ENCODE measurements around the gene ZNF44.
"Not testable (repeated sequence)": the region's sequence is repeated elsewhere in the genome, so short reads cannot be mapped to it uniquely, and the experiment has no call there.

ZNF44 gene

DNA sequence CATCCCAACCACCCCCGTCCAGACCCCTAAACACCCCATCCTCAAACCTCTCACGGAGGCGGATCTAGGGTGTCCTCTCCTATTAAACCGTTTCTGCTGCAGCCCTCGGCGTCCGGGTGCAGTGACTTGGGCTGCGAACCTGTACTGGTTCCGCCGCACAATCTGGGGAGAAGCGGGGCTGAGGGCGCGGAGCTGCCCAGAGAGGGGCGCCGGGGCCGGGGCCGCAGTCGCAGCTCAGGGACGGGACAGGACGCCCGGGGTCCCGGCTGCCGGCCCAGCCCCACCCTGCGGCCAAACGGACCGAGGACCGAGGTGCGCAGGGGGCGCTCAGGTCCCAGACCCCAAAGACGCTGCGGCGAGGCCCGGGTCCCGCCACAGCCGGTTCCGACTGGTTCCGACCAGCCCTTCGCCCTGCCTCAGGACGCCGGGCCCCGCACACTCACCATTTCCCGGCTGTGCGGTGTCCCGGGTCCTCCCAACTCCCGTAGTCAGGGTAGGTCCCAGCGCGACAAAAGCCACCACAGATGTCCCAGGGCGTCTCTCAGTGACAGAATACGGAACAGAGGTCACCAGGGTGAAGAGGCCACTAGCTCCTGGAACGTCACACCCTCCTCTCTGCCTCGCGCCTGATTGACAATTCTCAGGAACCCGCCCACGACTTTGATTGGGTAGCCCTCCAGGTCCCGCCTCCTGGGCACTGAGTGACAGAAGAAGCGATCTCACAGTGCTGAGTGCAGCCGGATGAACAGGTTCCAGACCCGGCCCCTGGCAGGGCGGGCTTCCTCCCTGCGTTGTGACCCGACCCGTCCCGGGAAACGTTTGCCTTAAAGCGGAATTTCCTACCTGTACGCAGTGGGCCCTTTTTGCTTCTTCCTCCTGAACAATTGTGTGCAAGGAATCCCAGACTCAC, at the start of gene ZNF44:
Gene ZNF44 (minus strand): TSS at position 635 of the 910 bp plus-strand sequence. CDS start 189 bp downstream, at position 446.
- ATAC-seq: peak; percentile 99

GRCh38 chr19:12333162-12334159, 38.8 kb upstream of the ZNF44 start, which contains the start of gene ZNF563:
Gene ZNF563 (minus strand): TSS chr19:12333633. CDS start chr19:12333482, 151 bp downstream.
- peak; percentile 96 to 97 for ATAC-seq

GRCh38 chr19:12331211-12331941, 36.7 kb upstream of the ZNF44 start:
- ATAC-seq: peak; percentile 73

DNA sequence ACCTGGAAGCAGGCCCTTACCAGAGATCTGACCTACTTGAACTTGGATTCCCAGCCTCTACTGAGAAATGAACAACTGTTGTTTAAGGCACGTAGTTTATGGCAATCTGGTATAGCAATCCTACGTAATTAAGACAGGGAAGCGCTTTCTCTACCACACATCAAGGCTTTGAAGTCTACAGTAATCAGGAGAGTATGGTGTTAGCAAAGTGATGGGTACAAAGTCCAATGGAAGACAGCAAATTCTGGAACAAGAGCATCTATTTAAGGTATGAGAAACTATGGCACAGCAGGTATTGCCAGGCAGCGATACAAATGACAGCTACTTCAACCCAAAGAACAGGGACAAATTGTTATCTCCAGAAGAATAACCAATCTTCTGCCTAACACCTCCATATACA, 35.7 kb upstream of the ZNF44 start:
- ATAC-seq: no peak

DNA sequence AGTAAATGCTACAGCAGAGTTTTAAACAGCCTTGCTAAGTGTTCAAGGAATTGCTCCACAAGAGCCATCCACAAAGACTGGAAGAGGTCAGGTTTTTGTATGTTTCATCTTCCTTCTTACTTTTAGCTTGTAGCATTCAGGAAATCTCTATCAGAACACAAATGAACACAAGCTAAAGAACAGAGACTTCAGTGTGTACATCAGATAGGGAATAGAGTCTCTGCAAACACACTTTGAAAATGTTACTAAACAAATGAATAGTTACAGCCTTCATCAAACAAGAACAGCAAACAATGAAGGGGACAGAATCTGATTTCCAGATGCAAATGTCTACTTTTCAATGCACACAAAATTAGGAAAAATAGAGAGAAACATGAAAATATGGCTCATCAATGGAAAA, 31.0 kb upstream of the ZNF44 start:
- no peak for ATAC-seq

GRCh38 chr19:12318782-12319413, 24.2 kb upstream of the ZNF44 start:
- ATAC-seq: no peak

DNA sequence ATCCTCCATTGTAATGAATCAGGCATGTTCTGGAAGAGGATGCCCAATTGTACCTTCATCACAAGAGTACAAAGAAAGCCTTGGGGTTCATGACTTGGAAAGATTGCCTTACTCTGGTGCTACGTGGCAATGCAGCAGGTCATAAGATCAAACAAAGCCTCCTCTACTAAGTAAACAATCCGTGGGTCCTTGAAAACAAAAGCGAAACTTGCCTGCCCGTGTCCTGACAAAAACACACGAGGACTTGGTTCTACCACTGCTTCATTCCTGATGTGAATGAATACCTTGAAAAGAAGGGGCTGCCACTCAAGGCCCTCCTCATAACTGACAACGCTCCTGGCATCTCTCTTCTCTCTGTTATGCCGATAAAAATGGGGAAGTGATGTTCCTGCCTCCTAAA, 19.9 kb upstream of the ZNF44 start:
- ATAC-seq: no peak

DNA sequence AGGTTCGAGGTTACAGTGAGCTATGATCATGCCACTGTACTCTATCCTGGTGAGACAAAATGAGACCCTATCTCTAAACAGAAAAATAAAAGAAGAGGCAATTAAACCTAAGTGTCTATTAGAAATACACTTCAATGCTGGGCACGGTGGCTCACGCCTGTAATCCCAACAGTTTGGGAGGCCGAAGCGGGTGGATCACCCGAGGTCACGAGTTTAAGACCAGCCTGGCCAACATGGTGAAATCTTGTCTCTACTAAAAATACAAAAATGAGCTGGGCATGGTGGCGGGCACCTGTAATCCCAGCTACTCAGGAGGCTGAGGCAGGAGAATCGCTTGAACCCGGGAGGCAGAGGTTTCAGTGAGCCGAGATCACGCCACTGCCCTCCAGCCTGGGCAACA, 14.2 kb upstream of the ZNF44 start:
- not testable (repeated sequence) for ATAC-seq

GRCh38 chr19:12295191-12295590, 508 bp upstream of the ZNF44 start:
- ATAC-seq: peak in 1 of 2 donors; percentile 1

DNA sequence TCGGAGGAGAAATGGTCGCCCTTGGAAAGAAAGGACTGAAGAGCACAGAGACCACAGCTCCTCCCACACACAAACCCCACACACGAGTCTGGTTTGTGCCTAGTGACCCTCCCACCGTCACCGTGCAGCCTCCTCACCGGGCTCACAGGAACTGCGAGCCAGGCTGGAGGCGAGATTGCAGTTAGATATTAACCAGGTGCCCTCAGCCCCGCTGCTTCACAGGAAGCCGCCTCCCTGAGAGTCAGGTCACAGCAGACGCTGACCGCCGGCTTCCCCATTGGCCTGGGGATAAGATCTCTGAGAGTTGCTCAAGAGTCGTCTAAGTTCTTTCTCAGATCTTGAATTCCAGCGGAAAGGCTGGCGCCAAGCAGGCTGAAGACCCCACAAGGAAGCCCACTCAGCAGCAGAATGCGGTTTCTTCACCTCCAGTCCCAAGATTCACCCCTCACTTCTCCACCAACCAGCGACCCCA, 870 bp downstream of the ZNF44 start:
- no peak for ATAC-seq

DNA sequence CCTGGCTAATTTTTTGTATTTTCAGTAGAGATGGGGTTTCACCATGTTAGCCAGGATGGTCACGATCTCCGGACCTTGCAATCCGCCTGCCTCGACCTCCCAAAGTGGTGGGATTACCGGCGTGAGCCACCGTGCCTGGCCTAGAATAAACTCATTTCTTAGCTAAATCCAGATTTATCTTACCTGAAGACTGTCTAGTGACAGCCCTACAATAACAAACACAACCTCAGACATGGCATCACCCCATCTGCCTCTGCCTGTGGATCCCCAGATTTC, 5.0 kb downstream of the ZNF44 start:
- no peak for ATAC-seq

DNA sequence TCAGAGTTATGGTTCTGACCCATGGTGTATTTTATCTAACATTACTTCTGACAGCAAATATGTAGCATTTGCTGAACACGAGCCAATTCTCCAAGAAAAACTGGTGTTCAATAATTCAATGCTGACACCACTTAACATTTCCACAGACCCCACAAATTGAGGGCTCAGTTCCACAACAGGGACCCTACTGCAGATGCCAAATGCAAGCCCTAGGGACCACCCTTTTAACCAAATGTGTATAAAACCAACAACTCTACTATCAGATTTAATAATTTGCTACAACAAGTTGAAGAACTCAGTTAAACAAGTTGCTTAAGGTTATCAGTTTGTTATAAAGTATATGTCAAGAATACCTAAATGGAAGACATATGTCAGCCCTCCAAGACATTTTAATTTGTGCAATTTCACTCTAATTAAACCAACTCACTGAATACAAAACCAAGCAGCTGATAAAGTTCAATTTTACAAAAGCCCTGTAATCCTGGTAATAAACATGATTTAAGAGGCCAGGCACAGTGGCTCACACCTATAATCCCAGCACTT, 6.7 kb downstream of the ZNF44 start:
- no peak for ATAC-seq

DNA sequence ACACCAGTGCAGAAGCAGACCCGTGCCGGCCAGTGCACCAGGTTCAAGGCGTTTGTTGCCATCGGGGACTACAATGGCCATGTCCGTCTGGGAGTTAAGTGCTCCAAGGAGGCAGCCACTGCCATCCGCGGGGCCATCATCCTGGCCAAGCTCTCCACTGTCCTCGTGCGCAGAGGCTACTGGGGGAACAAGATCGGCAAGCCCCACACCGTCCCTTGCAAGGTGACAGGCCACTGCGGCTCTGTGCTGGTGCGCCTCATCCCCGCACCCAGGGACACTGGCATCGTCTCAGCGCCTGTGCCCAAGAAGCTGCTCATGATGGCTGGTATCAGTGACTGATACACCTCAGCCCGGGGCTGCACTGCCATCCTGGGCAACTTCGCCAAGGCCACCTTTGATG, 10.1 kb downstream of the ZNF44 start:
- no peak for ATAC-seq

DNA sequence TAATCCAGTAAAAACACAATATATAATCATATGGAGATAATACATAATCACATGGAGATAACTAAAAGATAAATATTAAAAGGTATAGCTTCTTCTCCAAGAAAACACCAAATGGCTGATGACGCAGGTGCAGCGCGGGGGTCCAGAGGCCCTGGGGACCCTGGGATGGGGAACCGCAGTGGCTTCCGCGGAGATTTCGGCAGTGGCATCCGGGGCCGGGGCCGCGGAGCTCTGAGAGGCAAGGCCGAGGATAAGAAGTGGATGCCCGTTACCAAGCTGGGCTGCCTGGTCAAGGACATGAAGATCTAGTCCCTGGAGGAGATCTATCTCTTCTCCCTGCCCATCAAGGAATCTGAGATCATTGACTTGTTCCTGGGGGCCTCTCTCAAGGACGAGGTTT, 10.5 kb downstream of the ZNF44 start:
- no peak for ATAC-seq

GRCh38 chr19:12278713-12279112, 16.0 kb downstream of the ZNF44 start:
- ATAC-seq: no peak

- ATAC-seq: no peak
These were observed 21.4 kb downstream of the ZNF44 start for GRCh38 chr19:12272980-12273901.

DNA sequence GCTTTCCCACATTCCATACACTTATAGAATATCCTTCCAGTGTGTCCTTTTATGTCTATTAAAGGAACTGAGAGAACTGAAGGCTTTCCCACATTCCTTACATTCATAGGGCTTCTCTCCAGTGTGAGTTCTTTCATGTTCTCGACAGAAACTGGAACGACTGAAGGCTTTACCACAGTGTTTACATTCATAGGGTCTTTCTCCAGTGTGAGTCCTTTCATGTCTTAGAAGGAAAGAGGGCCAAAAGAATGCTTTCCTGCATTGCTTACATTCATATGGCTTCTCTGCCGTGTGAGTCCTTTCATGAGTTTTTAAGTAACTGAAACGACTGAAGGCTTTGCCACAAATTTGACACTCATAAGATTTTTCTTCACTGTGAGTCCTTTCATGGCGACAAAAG, 22.3 kb downstream of the ZNF44 start:
- no peak for ATAC-seq

- ATAC-seq: no peak
These were observed 23.8 kb downstream of the ZNF44 start for GRCh38 chr19:12270854-12271253.

- ATAC-seq: no peak
These were observed 28.6 kb downstream of the ZNF44 start for GRCh38 chr19:12265921-12266704.

DNA sequence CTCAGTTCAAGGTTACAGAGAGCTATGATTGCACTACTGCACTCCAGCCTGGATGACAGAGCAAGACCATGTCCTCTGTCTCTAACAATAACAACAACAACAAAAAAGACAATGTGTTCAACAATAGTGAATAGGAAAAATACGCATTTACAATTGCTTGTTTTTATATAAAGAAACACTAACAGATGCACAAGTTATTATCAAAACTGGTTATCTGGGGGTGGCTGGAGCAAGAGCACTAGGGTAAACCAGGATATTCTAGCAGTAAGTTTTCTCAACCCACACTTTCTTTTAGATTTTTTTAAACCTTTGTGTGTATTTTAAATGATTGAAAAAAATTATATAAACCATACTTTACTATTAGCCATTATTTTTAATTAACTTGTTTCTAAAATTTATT, 33.1 kb downstream of the ZNF44 start:
- no peak for ATAC-seq
